ENCODE results near the gene KCNB1.

The KCNB1 gene

GRCh38 chr20:49340161-49340966 is 142.1 kb downstream of the KCNB1 start:
- H3K4me3 Mint-ChIP-seq = no peak overlapping the region
- DNase-seq (ENCODE audit: low spot score) = no peak
- H3K36me3 Mint-ChIP-seq (ENCODE audit: low read depth) = no peaks in the 10 kb centered on the region
- peaks cover 3% of the 10 kb centered on the region for H3K27me3 Mint-ChIP-seq (ENCODE audit: low read depth)
- H3K27ac Mint-ChIP-seq = no peak overlapping the region
- H3K9me3 Mint-ChIP-seq = no peaks in the 10 kb centered on the region
- no peaks in the 10 kb centered on the region for H3K4me1 Mint-ChIP-seq (ENCODE audit: low read depth)

DNA sequence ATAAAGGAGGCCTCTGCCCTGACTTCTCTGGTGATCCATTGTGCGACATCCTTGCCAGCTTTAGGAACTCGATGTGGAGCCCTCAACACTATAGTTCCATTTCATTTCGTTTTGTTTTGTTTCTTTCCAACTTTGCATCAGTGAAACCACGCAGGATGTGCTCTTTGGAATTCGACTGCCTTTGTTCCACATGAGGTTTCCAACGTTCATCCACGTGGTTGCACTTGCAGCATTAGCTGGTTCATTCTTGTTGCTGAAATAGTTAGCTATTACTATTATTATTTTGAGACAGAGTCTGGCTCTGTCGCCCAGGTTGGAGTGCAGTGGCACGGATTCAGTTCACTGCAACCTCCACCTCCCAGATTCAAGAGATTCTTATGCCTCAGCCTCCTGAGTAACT is 143.3 kb downstream of the KCNB1 start:
- Mint-ChIP-seq H3K36me3 (ENCODE audit: low read depth) (no peaks in the 10 kb centered on the region), H3K27me3 (ENCODE audit: low read depth) (peaks cover 3% of the 10 kb centered on the region), H3K9me3 (no peaks in the 10 kb centered on the region), H3K4me1 (ENCODE audit: low read depth) (no peaks in the 10 kb centered on the region), H3K4me3 (no peak overlapping the region), H3K27ac (no peak overlapping the region)
- no peak for DNase-seq (ENCODE audit: low spot score)

DNA sequence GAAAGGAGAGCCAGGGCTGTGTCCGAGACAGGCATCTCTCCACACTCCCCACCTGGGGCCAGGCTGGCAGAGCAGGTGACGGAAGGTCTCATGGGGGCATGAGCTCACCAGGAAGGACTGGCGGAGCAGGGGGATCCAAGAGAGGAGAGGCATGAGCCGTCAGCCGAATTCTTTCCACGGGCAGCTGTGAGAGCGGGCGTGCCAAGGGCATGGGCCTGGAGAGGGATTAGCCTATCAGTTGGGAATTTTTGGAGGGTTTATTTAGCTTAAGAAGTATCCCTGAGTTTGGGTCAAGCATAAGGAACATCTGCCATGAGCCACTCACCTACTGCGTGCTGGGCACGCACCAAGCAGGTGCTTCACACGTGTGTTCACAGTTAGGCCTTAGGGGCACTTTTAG is 144.4 kb downstream of the KCNB1 start:
- Mint-ChIP-seq H3K9me3 (no peaks in the 10 kb centered on the region), H3K27ac (no peak overlapping the region), H3K27me3 (ENCODE audit: low read depth) (peaks cover 3% of the 10 kb centered on the region), H3K4me3 (no peak overlapping the region), H3K36me3 (ENCODE audit: low read depth) (no peaks in the 10 kb centered on the region), H3K4me1 (ENCODE audit: low read depth) (no peaks in the 10 kb centered on the region)
- DNase-seq (ENCODE audit: low spot score) = no peak

DNA sequence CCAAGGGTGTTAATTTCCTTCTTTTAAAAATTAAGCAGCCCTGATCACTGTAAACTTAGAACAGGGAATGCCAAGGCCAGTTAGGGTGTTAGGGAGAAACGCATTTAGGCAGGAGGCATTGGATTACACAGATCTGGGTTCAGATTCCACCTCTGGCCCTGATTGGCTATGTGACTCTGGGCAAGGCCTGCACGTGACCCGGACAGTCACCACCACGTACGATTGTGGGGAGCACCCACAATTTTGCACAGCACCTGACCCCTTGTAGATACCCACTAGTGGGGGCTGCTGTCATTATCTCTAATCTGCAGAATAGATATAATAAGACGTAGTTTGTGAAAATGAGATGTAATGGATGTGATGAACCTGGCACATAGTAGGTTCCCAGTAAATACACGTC is 145.1 kb downstream of the KCNB1 start:
- DNase-seq (ENCODE audit: low spot score) = no peak
- no peaks in the 10 kb centered on the region for H3K4me1 Mint-ChIP-seq (ENCODE audit: low read depth)
- H3K27me3 Mint-ChIP-seq (ENCODE audit: low read depth) = peaks cover 10% of the 10 kb centered on the region
- H3K27ac Mint-ChIP-seq = no peak overlapping the region
- H3K9me3 Mint-ChIP-seq = no peaks in the 10 kb centered on the region
- H3K4me3 Mint-ChIP-seq = no peak overlapping the region
- no peaks in the 10 kb centered on the region for H3K36me3 Mint-ChIP-seq (ENCODE audit: low read depth)

DNA sequence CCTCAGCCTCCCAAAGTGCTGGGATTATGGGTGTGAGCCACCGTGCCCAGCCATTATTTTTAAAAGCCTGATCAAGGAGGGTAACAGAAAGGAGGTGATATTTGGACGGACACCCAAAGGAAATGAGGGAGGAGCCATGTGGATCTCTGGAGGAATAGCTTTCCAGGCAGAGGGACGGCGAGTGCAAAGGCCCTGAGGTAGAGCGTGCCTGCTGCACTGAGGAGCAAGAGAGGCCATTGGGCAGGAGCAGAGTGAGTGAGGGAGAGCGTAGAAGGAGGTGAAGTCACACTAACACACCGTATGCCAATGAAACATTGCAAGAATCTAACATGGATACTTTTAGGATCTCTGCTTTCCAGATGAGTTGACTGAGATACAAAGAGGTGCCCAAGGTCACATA is 145.7 kb downstream of the KCNB1 start:
- H3K36me3 Mint-ChIP-seq (ENCODE audit: low read depth) = no peaks in the 10 kb centered on the region
- H3K4me3 Mint-ChIP-seq = no peak overlapping the region
- H3K9me3 Mint-ChIP-seq = no peaks in the 10 kb centered on the region
- no peak overlapping the region for H3K27ac Mint-ChIP-seq
- H3K27me3 Mint-ChIP-seq (ENCODE audit: low read depth) = peaks cover 12% of the 10 kb centered on the region
- H3K4me1 Mint-ChIP-seq (ENCODE audit: low read depth) = no peaks in the 10 kb centered on the region
- DNase-seq (ENCODE audit: low spot score) = no peak

DNA sequence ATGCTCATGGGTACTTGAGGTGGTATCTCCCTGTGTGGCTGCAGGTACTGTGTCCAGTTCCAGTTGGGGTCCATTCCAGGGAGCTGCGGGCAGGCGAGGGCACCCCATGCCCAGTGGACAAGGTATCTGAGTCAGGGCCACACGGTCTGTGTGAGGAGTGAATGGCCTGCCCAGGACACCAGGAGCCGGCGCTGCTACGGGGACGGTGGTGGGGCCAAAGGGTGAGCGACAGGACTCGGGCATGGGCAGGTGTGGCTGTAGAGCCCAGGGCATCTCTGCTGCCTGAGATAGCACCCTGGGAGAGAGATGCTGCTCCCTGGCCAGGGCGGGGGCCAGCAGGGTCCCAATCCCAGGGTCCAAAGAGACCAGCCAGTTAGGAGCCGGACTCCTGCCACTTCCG is 147.0 kb downstream of the KCNB1 start:
- Mint-ChIP-seq H3K9me3 (no peaks in the 10 kb centered on the region), H3K4me3 (no peak overlapping the region), H3K4me1 (ENCODE audit: low read depth) (no peaks in the 10 kb centered on the region)

DNA sequence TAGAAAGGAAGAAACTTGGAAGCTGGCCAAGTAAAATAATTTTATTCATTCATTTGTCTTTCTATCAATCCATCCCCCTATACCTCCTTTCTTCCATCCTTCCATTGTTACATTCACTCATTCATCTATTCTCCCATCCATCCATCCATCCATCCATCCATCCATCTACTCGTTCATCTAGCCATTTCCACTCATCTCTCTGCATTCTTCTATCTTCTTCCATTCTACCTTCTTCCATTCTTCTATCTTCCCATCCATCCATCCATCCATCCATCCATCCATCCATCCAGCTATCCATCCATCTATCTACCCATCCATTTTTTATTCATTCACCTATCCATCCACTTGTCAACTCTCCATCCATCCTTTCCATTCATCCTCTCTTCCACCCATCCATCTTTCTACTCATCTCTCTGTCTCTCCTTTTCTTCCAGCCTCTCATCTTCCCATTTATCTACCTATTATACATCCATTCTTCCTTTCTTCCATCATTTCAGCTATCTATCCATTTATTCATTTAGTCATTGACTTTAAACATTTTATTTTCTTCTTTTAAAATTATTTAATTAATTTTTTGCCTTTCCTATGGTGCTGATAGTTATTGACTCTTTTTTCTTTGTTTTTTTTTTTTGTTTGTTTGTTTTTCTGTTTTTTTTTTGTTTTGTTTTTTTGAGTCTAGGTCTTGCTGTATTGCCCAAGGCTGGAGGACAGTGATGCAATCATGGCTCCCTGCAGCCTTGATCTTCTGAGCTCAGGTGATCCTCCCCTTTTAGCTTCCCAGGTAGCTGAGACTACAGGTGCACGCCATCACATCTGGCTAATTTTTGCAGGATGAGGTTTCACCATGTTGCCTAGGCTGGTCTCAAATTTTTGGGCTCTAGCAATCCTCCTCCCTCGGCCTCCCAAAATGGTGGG is 151.5 kb downstream of the KCNB1 start:
- no peaks in the 10 kb centered on the region for H3K4me1 Mint-ChIP-seq (ENCODE audit: low read depth)
- no peaks in the 10 kb centered on the region for H3K9me3 Mint-ChIP-seq
- DNase-seq (ENCODE audit: low spot score) = no peak
- H3K27me3 Mint-ChIP-seq (ENCODE audit: low read depth) = peaks cover 41% of the 10 kb centered on the region
- H3K27ac Mint-ChIP-seq = no peak overlapping the region
- H3K36me3 Mint-ChIP-seq (ENCODE audit: low read depth) = no peaks in the 10 kb centered on the region
- H3K4me3 Mint-ChIP-seq = no peak overlapping the region

More for the DNA sequence above, 147.0 kb downstream of the KCNB1 start:
- DNase-seq (ENCODE audit: low spot score) = no peak
- Mint-ChIP-seq H3K27ac (no peak overlapping the region), H3K27me3 (ENCODE audit: low read depth) (peaks cover 21% of the 10 kb centered on the region), H3K36me3 (ENCODE audit: low read depth) (no peaks in the 10 kb centered on the region)

GRCh38 chr20:49328790-49329189 is 153.7 kb downstream of the KCNB1 start:
- H3K9me3 Mint-ChIP-seq = no peaks in the 10 kb centered on the region
- no peak overlapping the region for H3K4me3 Mint-ChIP-seq
- H3K4me1 Mint-ChIP-seq (ENCODE audit: low read depth) = peaks cover 13% of the 10 kb centered on the region
- peaks cover 48% of the 10 kb centered on the region for H3K27me3 Mint-ChIP-seq (ENCODE audit: low read depth)
- DNase-seq (ENCODE audit: low spot score) = no peak
- H3K27ac Mint-ChIP-seq = no peak overlapping the region
- H3K36me3 Mint-ChIP-seq (ENCODE audit: low read depth) = no peaks in the 10 kb centered on the region

- H3K27ac Mint-ChIP-seq = no peak overlapping the region
- no peak overlapping the region for H3K4me3 Mint-ChIP-seq
- H3K9me3 Mint-ChIP-seq = no peaks in the 10 kb centered on the region
- H3K27me3 Mint-ChIP-seq (ENCODE audit: low read depth) = peaks cover 44% of the 10 kb centered on the region
- H3K36me3 Mint-ChIP-seq (ENCODE audit: low read depth) = no peaks in the 10 kb centered on the region
- H3K4me1 Mint-ChIP-seq (ENCODE audit: low read depth) = peaks cover 21% of the 10 kb centered on the region
- DNase-seq (ENCODE audit: low spot score) = no peak
These were observed 156.4 kb downstream of the KCNB1 start for GRCh38 chr20:49326026-49326425.

GRCh38 chr20:49324306-49324705 is 158.2 kb downstream of the KCNB1 start:
- H3K4me3 Mint-ChIP-seq = no peak overlapping the region
- H3K27me3 Mint-ChIP-seq (ENCODE audit: low read depth) = peaks cover 48% of the 10 kb centered on the region
- no peak for DNase-seq (ENCODE audit: low spot score)
- no peaks in the 10 kb centered on the region for H3K9me3 Mint-ChIP-seq
- peaks cover 21% of the 10 kb centered on the region for H3K4me1 Mint-ChIP-seq (ENCODE audit: low read depth)
- peak overlapping the region; percentile 4 for H3K27ac Mint-ChIP-seq
- H3K36me3 Mint-ChIP-seq (ENCODE audit: low read depth) = no peaks in the 10 kb centered on the region

DNA sequence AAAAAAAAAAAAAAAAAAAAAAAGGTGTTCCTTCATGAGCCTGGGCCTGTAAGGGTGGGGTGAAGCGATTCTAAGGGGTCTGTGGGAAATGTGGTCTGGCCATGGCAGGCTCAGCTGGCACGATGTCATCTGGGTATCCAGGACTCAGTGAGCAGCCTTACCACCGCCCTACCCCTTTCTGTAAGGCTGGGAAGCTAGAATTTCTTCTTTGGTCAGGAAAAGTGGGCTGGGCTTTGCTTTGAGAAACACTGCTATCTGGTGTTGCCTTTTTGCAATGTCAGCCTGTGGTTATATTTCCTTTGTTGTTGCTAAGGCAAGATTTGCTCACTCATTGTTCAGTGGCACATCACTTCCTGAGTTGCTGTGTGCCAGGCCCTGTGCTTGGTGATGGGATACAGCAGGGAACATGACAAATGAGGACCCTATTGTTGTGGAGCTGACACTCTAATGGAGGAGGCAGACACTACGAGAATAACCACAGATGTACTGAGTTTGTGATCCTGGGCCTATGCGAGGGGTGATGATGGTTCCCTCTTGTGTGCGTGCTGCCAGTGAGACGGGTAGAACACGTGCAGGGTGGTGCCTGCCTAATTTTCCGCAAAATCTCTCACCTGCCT is 158.7 kb downstream of the KCNB1 start:
- no peaks in the 10 kb centered on the region for H3K9me3 Mint-ChIP-seq
- H3K36me3 Mint-ChIP-seq (ENCODE audit: low read depth) = no peaks in the 10 kb centered on the region
- H3K4me3 Mint-ChIP-seq = no peak overlapping the region
- H3K27ac Mint-ChIP-seq = peak overlapping the region; percentile 72
- peaks cover 25% of the 10 kb centered on the region for H3K4me1 Mint-ChIP-seq (ENCODE audit: low read depth)
- DNase-seq (ENCODE audit: low spot score) = peak; percentile 18
- peaks cover 49% of the 10 kb centered on the region for H3K27me3 Mint-ChIP-seq (ENCODE audit: low read depth)

GRCh38 chr20:49320460-49320859 is 162.0 kb downstream of the KCNB1 start:
- peaks cover 24% of the 10 kb centered on the region for H3K4me1 Mint-ChIP-seq (ENCODE audit: low read depth)
- no peaks in the 10 kb centered on the region for H3K9me3 Mint-ChIP-seq
- DNase-seq (ENCODE audit: low spot score) = no peak
- H3K27me3 Mint-ChIP-seq (ENCODE audit: low read depth) = peaks cover 67% of the 10 kb centered on the region
- H3K27ac Mint-ChIP-seq = no peak overlapping the region
- H3K4me3 Mint-ChIP-seq = no peak overlapping the region
- no peaks in the 10 kb centered on the region for H3K36me3 Mint-ChIP-seq (ENCODE audit: low read depth)

GRCh38 chr20:49319208-49319809 is 163.2 kb downstream of the KCNB1 start:
- peak overlapping the region; percentile 84 for H3K4me3 Mint-ChIP-seq
- no peaks in the 10 kb centered on the region for H3K9me3 Mint-ChIP-seq
- peaks cover 69% of the 10 kb centered on the region for H3K27me3 Mint-ChIP-seq (ENCODE audit: low read depth)

More at GRCh38 chr20:49319208-49319809, 163.2 kb downstream of the KCNB1 start:
- H3K27ac Mint-ChIP-seq = no peak overlapping the region
- H3K4me1 Mint-ChIP-seq (ENCODE audit: low read depth) = peaks cover 17% of the 10 kb centered on the region
- DNase-seq (ENCODE audit: low spot score) = no peak
- no peaks in the 10 kb centered on the region for H3K36me3 Mint-ChIP-seq (ENCODE audit: low read depth)

All from T-helper 2 cell treated with Interferon-gamma antibody and Interleukin-4, amounts not matched to agents 5 μg/mL and 100 μg/mL, for 36 hours (primary cell).